ENCODE measurements around the gene RAI2.

Gene RAI2

DNA sequence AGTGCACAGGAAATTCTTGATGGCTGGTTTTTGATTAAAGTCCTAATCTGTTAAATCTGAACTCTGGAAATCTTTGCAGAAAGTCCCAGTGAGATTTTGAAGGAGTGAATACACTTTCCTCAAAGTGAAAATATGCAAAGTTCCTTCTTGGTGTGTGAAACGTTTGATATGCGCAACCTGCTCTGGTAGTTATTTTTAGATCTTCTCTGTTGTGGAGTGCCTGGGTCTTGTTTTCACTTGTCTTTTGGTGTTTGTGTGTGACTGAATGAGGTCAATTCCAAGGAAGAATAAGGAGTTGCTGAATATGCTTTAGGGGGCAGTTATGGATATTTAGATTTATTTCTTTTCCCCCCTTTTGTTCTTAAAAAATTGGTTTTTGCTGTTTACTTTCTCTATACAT is 82.1 kb downstream of the RAI2 start:
- DNase-seq: no peak

DNA sequence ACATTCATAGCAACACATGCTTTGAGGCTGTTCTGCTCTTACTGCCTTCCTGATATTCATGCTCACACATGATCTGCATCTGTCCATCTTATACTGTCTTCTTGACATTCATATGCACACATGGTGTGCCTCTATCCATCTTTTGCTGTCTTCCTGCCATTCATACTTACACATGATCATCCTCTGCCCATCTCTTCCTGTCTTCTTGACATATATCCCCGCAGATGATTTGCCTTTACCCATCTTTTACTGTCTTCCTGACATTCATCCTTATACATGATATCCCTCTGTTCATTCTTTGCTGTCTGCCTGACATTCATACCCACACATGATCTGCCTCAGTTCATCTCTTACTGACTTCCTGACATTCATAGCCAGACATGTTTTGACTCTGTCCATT is 87.0 kb downstream of the RAI2 start:
- no peak for DNase-seq

DNA sequence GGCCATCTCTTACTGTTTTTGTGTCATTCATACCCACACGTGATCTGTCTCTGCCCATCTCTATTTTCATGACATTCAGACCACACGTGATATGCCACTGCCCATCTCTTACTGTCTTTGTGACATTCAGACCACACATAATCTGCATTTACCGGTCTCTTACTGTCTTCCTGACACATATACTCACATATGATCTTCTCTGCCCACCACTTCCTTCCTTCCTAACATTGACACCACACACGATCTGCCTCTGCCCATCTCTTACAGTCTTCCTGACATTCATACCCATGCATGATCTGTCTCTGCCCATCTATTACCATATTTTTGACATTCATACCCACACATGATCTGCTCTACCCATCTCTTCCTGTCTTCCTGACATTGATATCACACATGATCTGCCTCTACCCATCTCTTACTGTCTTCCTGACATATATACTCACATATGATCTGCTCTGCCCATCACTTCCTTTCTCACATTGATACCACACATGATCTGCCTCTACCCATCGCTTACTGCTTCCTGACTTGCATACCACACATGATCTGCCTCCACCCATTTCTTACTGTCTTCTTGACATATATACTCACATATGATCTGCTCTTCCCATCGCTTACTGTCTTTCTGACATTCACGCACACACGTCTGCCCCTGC is 87.7 kb downstream of the RAI2 start:
- no peak for DNase-seq

DNA sequence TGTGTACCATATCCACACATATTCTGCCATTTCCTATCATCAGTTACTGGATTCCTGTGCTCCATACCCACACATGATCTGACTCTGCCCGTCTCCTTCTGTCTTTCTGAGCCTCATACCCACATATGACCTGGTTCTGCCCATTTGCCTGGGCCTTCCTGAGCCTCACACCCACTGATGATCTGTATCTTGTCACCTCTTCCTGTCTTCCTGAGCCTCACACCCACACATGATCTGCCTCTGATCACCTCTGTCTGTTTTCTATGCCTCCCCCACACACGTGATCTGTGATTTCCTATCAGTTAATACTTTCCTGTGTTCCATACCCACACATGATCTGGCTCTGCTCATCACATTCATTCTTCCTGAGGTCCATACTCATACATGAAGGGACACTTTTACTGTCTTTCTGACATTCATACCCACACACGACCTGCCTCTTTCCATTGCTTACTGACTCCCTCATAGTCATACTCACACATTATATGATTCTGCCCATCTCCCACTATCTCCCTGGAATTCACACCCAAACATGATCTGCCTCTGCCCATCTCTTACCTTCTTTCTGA is 91.3 kb downstream of the RAI2 start:
- no peak for DNase-seq

DNA sequence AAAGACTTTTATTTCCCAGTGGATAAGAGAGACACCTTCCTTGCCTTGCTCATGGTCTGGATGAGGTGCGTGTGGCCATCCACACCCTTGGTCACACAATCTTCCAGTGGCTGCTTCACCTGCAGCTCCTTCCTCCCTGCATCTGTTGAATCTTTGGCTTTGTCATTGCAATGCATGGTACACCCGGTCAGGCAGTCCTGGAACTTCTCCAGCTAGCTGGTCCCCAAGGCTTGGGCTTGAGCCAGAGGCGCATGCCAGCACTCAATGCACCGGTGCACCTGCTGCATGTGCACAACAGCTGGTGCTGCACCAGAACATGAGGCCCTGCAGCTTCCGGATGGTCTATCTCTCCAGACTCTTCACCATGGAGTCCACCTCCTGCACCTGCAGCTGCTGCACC is 92.1 kb downstream of the RAI2 start:
- no peak for DNase-seq

DNA sequence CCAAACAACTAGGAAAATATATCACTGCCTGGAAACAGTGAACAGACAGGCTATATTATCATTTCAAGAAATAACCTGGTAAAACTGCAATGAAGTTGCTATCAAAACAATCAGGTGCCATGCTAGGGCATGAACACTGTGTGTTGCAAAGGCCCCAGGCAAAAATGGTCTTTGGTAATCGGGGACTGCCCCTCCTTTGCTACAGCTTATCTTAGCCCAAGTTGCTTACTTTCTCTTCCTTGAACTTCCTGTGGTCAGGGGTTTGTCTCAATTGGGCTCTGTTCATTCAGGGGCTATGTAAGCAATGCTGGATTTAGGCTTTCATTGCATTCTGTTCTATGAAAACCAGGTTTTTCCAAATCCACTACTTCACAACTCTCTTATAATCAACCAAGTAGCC is 93.4 kb downstream of the RAI2 start:
- no peak for DNase-seq

DNA sequence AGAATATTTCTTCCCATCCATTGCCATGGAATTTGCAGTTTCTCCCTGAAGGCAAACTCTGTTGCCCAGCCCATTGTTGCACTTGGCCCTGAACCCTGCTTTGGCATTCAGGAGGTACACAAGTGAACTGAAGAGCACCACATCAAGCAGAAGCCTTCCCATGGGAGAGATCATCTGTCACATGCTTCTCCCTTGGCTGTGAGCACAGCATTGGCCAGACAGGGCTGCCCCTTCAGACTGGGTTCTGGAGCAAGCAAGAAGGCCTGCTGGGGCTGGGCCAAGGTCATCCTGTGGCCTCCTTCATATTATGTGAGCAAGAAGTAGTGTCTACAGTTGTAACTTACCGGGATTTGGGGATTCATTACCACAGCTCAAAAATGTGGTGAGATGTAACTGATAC is 101.1 kb downstream of the RAI2 start:
- DNase-seq: no peak

DNA sequence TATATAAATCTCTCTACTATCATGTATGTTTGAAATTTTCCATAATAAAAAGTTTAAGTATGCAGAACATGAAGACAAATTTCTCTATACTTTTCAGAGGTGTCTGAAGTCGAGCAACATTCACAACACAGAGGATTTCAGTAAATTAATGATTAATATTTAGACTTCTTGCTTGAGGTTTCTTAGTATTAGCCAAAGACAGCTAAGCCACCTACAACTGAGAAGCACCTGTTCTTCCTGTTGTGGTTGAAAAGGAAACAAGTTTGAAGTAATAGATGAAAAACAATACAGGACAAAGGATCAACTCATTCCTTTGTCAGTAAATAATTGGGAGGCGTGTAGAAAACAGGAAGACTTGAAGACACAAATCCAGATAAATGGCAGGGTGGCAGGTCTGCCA is 102.7 kb downstream of the RAI2 start:
- DNase-seq: no peak

DNA sequence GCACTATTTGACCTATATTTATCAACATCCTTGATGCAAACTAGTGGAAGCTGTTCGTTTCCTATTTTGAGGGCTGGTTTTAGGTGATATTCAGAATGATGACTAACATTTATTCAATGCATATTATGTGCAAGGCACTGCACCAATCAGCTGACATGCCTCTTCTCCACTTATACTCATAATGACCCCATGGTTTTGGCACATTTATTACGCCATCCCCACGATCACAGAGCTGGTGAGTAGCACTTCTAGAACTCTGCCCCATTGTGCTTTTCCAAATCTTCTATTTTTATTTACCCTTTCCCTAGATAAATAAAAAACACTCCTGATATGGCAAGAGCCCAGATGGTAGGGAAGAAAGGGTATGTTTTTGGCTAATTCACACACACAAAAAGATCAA is 110.7 kb downstream of the RAI2 start:
- DNase-seq: no peak
